Omental fat pad (tissue), 4 donors: ENCODE results near the gene LIMA1. TPM values are rescaled to one million over a fixed set of nuclear protein-coding genes. Genes with fewer than 3 reads are reported as not detected.
A peak's percentile ranks its signal among the peaks of the same experiment; 100 is the strongest.

Source experiments
- ATAC-seq: fragments of 150-250 bp; one replicate; pipeline ENCODE4 v1.9.1; 2016; ENCODE audit warnings: mild to moderate bottlenecking, moderate library complexity; ENCODE audit not compliant: low FRiP score
- DNase-seq: peaks from one replicate; pipeline ENCODE4 v3.0.0-alpha.2; 2019; ENCODE audit warnings: low spot score
- total RNA-seq, 4 donors: library from RNA; depleted of rRNA; stranded (reverse); fragments of >200 nt; gene quantifications; one replicate each; pipeline ENCODE4 v1.1.0, GENCODE V29; 2016
- TF ChIP-seq, protein P1 (sequence below), 3 donors: fragments of 450-650 bp; IDR thresholded peaks; one replicate each; pipeline ENCODE4 v1.5.1; 2016 to 2017; ENCODE audit warnings: antibody characterized with exemption in 3 of 3, mild to moderate bottlenecking in 3 of 3, moderate library complexity in 2 of 3

The LIMA1 gene
- total RNA-seq, 4 donors from 2014 or later, result 129 to 319 (median 176) TPM

GRCh38 chr12:50201987-50202521, 81.3 kb downstream of the LIMA1 start:
- no peak for DNase-seq
- ATAC-seq, result peak; percentile 68

GRCh38 chr12:50200552-50201273, 82.6 kb downstream of the LIMA1 start:
- no peak for ATAC-seq

More at GRCh38 chr12:50201987-50202521, 81.3 kb downstream of the LIMA1 start:
- TF ChIP-seq, protein P1, sequence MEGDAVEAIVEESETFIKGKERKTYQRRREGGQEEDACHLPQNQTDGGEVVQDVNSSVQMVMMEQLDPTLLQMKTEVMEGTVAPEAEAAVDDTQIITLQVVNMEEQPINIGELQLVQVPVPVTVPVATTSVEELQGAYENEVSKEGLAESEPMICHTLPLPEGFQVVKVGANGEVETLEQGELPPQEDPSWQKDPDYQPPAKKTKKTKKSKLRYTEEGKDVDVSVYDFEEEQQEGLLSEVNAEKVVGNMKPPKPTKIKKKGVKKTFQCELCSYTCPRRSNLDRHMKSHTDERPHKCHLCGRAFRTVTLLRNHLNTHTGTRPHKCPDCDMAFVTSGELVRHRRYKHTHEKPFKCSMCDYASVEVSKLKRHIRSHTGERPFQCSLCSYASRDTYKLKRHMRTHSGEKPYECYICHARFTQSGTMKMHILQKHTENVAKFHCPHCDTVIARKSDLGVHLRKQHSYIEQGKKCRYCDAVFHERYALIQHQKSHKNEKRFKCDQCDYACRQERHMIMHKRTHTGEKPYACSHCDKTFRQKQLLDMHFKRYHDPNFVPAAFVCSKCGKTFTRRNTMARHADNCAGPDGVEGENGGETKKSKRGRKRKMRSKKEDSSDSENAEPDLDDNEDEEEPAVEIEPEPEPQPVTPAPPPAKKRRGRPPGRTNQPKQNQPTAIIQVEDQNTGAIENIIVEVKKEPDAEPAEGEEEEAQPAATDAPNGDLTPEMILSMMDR (IDR thresholded peaks at IDR 0.05), result no peak

GRCh38 chr12:50198829-50199228, 84.5 kb downstream of the LIMA1 start:
- ATAC-seq, result no peak
- DNase-seq, result no peak
- TF ChIP-seq, protein P1 (IDR thresholded peaks at IDR 0.05), result no peak

More at GRCh38 chr12:50200552-50201273, 82.6 kb downstream of the LIMA1 start:
- TF ChIP-seq, protein P1 (IDR thresholded peaks at IDR 0.05), result no peak
- no peak for DNase-seq

- DNase-seq, result no peak
- TF ChIP-seq, protein P1 (IDR thresholded peaks at IDR 0.05), result no peak
- no peak for ATAC-seq
Measured at GRCh38 chr12:50197297-50197727, 86.0 kb downstream of the LIMA1 start.

GRCh38 chr12:50196537-50196936, 86.8 kb downstream of the LIMA1 start:
- TF ChIP-seq, protein P1 (IDR thresholded peaks at IDR 0.05), result no peak
- DNase-seq, result no peak

DNA sequence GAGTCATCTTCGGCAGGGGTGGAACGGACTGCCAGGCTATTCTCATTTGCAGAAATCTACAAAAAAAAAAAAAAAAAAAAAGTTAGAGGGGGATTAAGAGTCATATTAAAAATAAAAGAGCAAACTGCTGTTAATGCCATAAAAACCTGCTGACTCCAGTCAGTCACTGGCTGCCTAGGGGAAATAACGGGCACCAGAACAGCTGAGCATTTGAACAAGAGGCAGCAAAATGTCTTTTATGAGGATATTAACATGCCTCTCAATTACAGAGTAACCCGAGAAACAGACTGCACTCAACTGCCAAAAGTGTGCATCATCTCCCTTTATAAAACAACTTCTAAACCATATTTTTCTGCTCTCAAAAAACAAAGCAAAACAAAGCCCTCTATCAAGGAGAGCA, 87.5 kb downstream of the LIMA1 start:
- ATAC-seq, result peak; percentile 16
- DNase-seq, result no peak
- TF ChIP-seq, protein P1 (IDR thresholded peaks at IDR 0.05), result no peak

More at GRCh38 chr12:50196537-50196936, 86.8 kb downstream of the LIMA1 start:
- ATAC-seq, result no peak

DNA sequence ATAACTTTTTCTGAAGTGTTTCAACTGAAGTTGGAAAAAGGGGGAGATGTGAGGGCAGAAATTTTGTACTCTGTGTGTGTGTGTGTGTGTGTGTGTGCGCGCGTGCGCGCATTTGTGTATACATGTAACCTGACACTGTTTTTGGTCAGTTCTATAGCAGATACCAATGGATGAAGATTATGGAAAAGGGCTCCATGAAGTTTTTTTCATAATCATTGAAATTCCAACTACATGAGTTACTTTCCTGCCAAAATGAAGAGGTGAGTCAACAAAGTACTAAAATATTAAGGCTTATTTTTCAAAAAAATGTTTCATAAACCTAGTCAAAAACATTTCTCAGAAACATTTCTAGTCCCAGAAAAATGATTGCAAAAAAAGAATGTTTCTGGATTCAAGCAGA, 90.4 kb downstream of the LIMA1 start:
- TF ChIP-seq, protein P1 (IDR thresholded peaks at IDR 0.05), result no peak
- DNase-seq (no peak), ATAC-seq (peak; percentile 44)
